Keratinocyte (primary cell): ENCODE results near the gene USB1.

ENCODE experiments used
- EZH2 ChIP-seq: IDR thresholded peaks from one replicate; pipeline ENCODE4 v1.6.1; 2012; ENCODE audit warnings: inconsistent platforms, mild to moderate bottlenecking, low read length, moderate library complexity
- TF ChIP-seq, protein P1 (sequence below), 3 experiments: IDR thresholded peaks in 1 of 3; conservative IDR thresholded peaks in 1 of 3; optimal IDR thresholded peaks in 1 of 3; 2 replicates in 2 of 3; 3 replicates in 1 of 3; pipeline versions ENCODE3 to v1.5.1; 2011; ENCODE audit warnings: low read length in 3 of 3, mild to moderate bottlenecking in 3 of 3, moderate library complexity in 2 of 3, control low read depth in 1 of 3, inconsistent platforms in 1 of 3; ENCODE audit not compliant: insufficient read depth in 2 of 3; ENCODE audit errors: extremely low read depth in 1 of 3

DNA sequence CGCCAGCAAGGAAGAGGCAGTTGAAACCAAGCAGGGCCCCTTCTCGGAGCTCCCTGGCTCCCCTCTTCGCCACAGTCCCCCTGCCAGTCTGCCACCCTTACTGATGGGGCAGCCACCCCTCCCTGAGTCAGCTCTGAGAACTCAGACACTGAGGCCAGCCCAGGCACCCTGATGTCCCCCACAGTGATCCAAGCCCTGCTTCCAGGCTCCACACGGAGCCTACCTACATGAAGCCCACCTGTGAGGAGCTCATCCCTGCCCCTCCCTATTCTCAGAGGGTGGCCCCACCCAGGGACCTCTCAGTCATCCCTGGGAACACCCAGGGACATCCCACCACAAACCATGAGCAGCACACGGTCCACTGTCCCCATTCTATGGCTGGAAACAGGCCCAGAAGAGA, 39.2 kb upstream of the USB1 start:
- TF ChIP-seq EZH2: no peak
- TF ChIP-seq, protein P1, sequence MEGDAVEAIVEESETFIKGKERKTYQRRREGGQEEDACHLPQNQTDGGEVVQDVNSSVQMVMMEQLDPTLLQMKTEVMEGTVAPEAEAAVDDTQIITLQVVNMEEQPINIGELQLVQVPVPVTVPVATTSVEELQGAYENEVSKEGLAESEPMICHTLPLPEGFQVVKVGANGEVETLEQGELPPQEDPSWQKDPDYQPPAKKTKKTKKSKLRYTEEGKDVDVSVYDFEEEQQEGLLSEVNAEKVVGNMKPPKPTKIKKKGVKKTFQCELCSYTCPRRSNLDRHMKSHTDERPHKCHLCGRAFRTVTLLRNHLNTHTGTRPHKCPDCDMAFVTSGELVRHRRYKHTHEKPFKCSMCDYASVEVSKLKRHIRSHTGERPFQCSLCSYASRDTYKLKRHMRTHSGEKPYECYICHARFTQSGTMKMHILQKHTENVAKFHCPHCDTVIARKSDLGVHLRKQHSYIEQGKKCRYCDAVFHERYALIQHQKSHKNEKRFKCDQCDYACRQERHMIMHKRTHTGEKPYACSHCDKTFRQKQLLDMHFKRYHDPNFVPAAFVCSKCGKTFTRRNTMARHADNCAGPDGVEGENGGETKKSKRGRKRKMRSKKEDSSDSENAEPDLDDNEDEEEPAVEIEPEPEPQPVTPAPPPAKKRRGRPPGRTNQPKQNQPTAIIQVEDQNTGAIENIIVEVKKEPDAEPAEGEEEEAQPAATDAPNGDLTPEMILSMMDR (optimal IDR thresholded peaks at IDR 0.05 in 1 of 3, IDR thresholded peaks at IDR 0.05 in 1 of 3, conservative IDR thresholded peaks at IDR 0.05 in 1 of 3; ENCODE audit: extremely low read depth in 1 of 3, insufficient read depth in 2 of 3, low read length in 3 of 3): no peak
